ENCODE data around the gene SSTR5. TPM values are rescaled to one million over a fixed set of nuclear protein-coding genes. Genes with fewer than 3 reads are reported as not detected.

SSTR5 gene
- total RNA-seq, 4 donors from 2014 or later: not detected

- Histone ChIP-seq H3K9me3 (no peaks in the 10 kb centered on the region), H3K4me1 (peaks cover 0 to 5% (median 0%) of the 10 kb centered on the region in 3 donors), H3K4me3 (no peak overlapping the region), H3K27me3 (peaks cover 0 to 72% (median 0%) of the 10 kb centered on the region in 4 donors), H3K27ac (no peak overlapping the region), H3K36me3 (no peaks in the 10 kb centered on the region)
- 0 to 23% methylated on average over 1 to 4 of the region's 10 CpGs for WGBS, 2 donors
- intact Hi-C loops (cut with DNase I): no loop called here
- TF ChIP-seq POLR2A (IDR thresholded peaks at IDR 0.05) (no peak), CTCF (IDR thresholded peaks at IDR 0.05) (no peak)
- DNase-seq: no peak
Observed at GRCh38 chr16:1126586-1126985, 54.0 kb downstream of the SSTR5 start.

- WGBS, 2 donors: 27% methylated on average over 3 of the region's 16 CpGs; no CpG with 5 or more reads in 1 of the 2 donors
- no peak for DNase-seq
- Histone ChIP-seq H3K9me3 (no peaks in the 10 kb centered on the region), H3K4me1 (peaks cover 0 to 5% (median 0%) of the 10 kb centered on the region in 3 donors), H3K27ac (no peak overlapping the region), H3K36me3 (no peaks in the 10 kb centered on the region), H3K27me3 (peaks cover 0 to 70% (median 0%) of the 10 kb centered on the region in 4 donors), H3K4me3 (no peak overlapping the region)
- TF ChIP-seq CTCF (IDR thresholded peaks at IDR 0.05) (no peak), POLR2A (IDR thresholded peaks at IDR 0.05) (no peak)
- intact Hi-C loops (cut with DNase I): no loop called here
Observed at GRCh38 chr16:1127101-1127500, 54.6 kb downstream of the SSTR5 start.

GRCh38 chr16:1127971-1128715 is 55.6 kb downstream of the SSTR5 start:
- Histone ChIP-seq H3K9me3 (no peaks in the 10 kb centered on the region), H3K27ac (no peak overlapping the region), H3K36me3 (no peaks in the 10 kb centered on the region), H3K27me3 (peaks cover 0 to 70% (median 0%) of the 10 kb centered on the region in 4 donors), H3K4me1 (peaks cover 0 to 5% (median 0%) of the 10 kb centered on the region in 3 donors), H3K4me3 (no peak overlapping the region)
- intact Hi-C loops (cut with DNase I): no loop called here
- WGBS, 2 donors: 77 to 84% methylated on average over 12 to 13 of the region's 31 CpGs
- DNase-seq: no peak
- no peak for TF ChIP-seq POLR2A (IDR thresholded peaks at IDR 0.05)
- no peak for TF ChIP-seq CTCF (IDR thresholded peaks at IDR 0.05)

GRCh38 chr16:1129106-1129960 is 56.8 kb downstream of the SSTR5 start:
- DNase-seq: no peak
- intact Hi-C loops (cut with DNase I): no loop called here

More at GRCh38 chr16:1129106-1129960, 56.8 kb downstream of the SSTR5 start:
- Histone ChIP-seq H3K27ac (no peak overlapping the region), H3K27me3 (peaks cover 0 to 70% (median 0%) of the 10 kb centered on the region in 4 donors), H3K4me3 (no peak overlapping the region), H3K4me1 (peaks cover 0 to 5% (median 0%) of the 10 kb centered on the region in 3 donors), H3K9me3 (no peaks in the 10 kb centered on the region), H3K36me3 (no peaks in the 10 kb centered on the region)
- 68% methylated on average over 9 of the region's 48 CpGs; no CpG with 5 or more reads in 1 of the 2 donors for WGBS, 2 donors
- TF ChIP-seq CTCF (IDR thresholded peaks at IDR 0.05) (no peak), POLR2A (IDR thresholded peaks at IDR 0.05) (no peak)
